ENCODE data around the gene CTNNB1.

DNA sequence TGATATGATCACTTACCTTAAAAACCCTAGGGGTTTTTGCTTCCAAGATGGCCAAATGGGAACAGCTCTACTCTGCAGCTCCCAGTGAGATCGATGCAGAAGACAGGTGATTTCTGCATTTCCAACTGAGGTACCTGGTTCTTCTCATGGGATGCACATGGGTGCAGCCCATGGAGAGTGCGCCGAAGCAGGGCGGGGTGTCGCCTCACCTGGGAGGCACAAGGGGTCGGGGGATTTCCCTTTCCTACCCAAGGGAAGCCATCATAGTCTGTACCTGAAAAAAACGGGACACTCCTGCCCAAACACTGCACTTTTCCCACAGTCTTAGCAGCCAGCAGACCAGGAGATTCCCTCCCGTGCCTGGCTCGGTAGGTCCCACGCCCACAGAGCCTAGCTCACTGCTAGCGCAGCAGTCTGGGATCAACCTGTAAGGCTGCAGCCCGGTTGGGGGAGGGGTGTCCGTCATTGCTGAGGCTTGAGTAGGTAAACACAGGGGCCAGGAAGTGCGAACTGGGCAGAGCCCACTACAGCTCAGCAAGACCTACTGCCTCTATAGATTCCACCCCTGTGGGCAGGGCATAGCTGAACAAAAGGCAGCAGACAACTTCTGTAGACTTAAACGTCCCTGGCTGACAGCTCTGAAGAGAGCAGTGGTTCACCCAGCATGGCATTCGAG is 78.6 kb downstream of the CTNNB1 start:
- TF ChIP-seq CTCF (conservative IDR thresholded peaks at IDR 0.05; ENCODE audit: low read depth in 2 of 2) (no peak), EZH2phosphoT487 (IDR thresholded peaks at IDR 0.05; ENCODE audit: unreplicated experiment) (no peak), REST (IDR thresholded peaks at IDR 0.05; ENCODE audit: unreplicated experiment) (no peak), JUNB (IDR thresholded peaks at IDR 0.05; ENCODE audit: unreplicated experiment) (no peak), CREB1 (CRISPR knock-in tag; IDR thresholded peaks at IDR 0.05; ENCODE audit: low read depth) (no peak), POLR2AphosphoS5 (IDR thresholded peaks at IDR 0.05; ENCODE audit: low read depth) (no peak), EZH2 (IDR thresholded peaks at IDR 0.05; ENCODE audit: low read depth, unreplicated experiment) (no peak), STAT1 (IDR thresholded peaks at IDR 0.05; ENCODE audit: unreplicated experiment) (no peak), ZNF114 (CRISPR knock-in tag; IDR thresholded peaks at IDR 0.05) (no peak), NANOG (IDR thresholded peaks at IDR 0.05; ENCODE audit: borderline replicate concordance) (no peak)
- TF ChIP-seq, protein P1, sequence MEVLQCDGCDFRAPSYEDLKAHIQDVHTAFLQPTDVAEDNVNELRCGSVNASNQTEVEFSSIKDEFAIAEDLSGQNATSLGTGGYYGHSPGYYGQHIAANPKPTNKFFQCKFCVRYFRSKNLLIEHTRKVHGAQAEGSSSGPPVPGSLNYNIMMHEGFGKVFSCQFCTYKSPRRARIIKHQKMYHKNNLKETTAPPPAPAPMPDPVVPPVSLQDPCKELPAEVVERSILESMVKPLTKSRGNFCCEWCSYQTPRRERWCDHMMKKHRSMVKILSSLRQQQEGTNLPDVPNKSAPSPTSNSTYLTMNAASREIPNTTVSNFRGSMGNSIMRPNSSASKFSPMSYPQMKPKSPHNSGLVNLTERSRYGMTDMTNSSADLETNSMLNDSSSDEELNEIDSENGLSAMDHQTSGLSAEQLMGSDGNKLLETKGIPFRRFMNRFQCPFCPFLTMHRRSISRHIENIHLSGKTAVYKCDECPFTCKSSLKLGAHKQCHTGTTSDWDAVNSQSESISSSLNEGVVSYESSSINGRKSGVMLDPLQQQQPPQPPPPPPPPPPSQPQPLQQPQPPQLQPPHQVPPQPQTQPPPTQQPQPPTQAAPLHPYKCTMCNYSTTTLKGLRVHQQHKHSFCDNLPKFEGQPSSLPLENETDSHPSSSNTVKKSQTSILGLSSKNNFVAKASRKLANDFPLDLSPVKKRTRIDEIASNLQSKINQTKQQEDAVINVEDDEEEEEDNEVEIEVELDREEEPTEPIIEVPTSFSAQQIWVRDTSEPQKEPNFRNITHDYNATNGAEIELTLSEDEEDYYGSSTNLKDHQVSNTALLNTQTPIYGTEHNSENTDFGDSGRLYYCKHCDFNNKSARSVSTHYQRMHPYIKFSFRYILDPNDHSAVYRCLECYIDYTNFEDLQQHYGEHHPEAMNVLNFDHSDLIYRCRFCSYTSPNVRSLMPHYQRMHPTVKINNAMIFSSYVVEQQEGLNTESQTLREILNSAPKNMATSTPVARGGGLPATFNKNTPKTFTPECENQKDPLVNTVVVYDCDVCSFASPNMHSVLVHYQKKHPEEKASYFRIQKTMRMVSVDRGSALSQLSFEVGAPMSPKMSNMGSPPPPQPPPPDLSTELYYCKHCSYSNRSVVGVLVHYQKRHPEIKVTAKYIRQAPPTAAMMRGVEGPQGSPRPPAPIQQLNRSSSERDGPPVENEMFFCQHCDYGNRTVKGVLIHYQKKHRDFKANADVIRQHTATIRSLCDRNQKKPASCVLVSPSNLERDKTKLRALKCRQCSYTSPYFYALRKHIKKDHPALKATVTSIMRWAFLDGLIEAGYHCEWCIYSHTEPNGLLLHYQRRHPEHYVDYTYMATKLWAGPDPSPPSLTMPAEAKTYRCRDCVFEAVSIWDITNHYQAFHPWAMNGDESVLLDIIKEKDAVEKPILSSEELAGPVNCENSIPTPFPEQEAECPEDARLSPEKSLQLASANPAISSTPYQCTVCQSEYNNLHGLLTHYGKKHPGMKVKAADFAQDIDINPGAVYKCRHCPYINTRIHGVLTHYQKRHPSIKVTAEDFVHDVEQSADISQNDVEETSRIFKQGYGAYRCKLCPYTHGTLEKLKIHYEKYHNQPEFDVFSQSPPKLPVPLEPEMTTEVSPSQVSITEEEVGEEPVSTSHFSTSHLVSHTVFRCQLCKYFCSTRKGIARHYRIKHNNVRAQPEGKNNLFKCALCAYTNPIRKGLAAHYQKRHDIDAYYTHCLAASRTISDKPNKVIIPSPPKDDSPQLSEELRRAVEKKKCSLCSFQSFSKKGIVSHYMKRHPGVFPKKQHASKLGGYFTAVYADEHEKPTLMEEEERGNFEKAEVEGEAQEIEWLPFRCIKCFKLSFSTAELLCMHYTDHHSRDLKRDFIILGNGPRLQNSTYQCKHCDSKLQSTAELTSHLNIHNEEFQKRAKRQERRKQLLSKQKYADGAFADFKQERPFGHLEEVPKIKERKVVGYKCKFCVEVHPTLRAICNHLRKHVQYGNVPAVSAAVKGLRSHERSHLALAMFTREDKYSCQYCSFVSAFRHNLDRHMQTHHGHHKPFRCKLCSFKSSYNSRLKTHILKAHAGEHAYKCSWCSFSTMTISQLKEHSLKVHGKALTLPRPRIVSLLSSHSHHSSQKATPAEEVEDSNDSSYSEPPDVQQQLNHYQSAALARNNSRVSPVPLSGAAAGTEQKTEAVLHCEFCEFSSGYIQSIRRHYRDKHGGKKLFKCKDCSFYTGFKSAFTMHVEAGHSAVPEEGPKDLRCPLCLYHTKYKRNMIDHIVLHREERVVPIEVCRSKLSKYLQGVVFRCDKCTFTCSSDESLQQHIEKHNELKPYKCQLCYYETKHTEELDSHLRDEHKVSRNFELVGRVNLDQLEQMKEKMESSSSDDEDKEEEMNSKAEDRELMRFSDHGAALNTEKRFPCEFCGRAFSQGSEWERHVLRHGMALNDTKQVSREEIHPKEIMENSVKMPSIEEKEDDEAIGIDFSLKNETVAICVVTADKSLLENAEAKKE (CRISPR knock-in tag; IDR thresholded peaks at IDR 0.05) = no peak
- TF ChIP-seq, protein P2, sequence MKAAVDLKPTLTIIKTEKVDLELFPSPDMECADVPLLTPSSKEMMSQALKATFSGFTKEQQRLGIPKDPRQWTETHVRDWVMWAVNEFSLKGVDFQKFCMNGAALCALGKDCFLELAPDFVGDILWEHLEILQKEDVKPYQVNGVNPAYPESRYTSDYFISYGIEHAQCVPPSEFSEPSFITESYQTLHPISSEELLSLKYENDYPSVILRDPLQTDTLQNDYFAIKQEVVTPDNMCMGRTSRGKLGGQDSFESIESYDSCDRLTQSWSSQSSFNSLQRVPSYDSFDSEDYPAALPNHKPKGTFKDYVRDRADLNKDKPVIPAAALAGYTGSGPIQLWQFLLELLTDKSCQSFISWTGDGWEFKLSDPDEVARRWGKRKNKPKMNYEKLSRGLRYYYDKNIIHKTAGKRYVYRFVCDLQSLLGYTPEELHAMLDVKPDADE (IDR thresholded peaks at IDR 0.05) = no peak
